SH-SY5Y (cell line): Measurements from ENCODE around the gene RND3.

Experiments used
- GATA2 ChIP-seq: IDR thresholded peaks from 2 replicates; pipeline ENCODE4 v1.6.1; 2011; ENCODE audit warnings: mild to moderate bottlenecking, low read depth, low read length
- GATA3 ChIP-seq: IDR thresholded peaks from 2 replicates; pipeline ENCODE4 v1.6.1; 2011; ENCODE audit warnings: low read depth, mild to moderate bottlenecking, low read length, moderate library complexity

The RND3 gene

DNA sequence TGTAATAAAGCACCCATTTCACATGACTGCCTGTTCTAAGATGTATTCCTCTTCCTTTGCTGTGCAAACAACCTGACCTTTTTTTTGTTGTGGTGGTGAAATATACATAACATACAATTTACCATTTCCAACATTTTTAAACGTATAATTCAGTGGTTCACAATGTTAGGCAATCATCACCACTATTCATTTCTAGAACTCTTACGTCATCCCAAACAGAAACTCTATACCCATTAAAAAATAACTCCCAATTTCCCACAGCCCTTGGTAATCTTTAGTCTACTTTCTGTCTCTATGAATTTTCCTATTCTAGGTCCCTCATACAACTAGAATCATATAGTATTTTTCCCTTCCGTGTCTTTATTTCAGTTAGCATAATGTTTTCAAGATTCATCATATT lies 36.7 kb downstream of the RND3 start:
- TF ChIP-seq GATA2, result no peak
- TF ChIP-seq GATA3, result no peak

DNA sequence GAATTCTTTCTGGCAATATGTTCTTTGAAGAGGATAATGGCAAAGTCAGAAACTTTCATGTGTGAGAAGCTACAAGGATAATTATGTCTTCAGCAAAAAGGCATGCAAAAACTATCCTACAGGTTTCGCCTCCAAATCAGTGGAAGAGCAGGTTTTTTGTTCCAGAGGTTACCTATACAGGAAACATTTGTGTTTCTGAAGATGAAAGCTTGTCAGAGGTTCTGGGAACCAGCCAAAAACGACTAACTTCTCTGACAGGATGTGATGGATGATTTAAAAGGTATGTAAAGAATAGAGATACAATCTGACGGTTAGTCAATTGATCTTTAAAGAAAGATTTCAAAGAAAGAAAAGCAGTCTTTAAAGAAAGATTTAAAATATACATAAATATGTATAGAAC lies 37.6 kb downstream of the RND3 start:
- TF ChIP-seq GATA3 (no peak), GATA2 (no peak)

DNA sequence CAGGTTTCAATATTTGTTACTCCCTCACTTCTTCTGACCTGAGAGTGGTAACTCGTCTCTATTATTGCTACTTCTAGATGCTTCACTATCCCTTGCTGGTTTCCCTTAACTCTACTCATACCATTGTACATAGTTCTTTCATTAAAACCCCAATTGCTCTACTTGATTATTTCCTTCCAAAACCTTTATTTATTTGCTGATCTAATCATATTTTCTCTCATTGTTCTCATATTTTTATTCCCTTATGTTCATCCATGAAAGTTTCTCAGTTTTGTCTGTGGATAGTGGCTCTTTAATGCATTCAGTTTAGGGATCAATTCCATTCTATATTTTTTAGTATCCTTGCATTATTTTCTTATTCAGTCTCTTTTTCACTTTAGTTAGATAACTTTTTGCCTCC lies 42.1 kb downstream of the RND3 start:
- TF ChIP-seq GATA2, result no peak
- no peak for TF ChIP-seq GATA3

DNA sequence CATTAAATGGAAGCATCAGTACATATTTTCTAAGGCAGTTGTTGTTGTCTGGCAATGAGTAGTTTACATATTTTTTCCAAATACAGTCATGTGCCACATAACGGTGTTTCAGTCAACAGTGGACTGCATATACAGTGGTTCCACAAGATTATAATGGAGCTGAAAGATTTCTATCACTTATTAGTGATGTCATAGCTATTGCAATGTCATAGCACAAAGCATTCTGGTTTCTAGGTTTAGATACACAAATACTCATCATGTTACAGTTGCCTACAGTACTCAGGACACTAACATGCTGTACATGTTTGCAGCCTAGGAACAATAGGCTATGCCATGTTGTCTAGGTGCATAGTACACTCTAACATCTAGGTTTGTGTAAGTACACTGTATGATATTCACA lies 45.0 kb downstream of the RND3 start:
- TF ChIP-seq GATA3 (no peak), GATA2 (no peak)

DNA sequence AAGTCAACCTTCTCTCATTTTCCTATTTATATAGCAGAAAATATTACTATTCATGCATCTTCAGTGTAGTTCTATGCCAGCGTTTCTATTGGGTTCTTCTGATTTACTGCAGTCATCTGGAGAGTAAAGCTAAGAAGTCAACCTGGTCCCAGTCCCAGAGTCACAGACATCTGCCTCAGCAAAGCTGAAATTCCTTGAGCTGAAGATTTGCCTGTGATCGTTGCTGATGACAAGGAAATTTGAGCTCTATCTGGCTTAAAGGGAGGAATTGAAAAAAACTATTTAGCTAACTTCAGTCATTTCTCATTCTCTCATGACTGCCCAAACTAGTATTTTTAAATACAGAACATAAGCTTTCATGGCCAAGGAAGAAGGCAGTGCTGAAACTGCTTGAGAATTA lies 45.7 kb downstream of the RND3 start:
- TF ChIP-seq GATA2 (no peak), GATA3 (no peak)

DNA sequence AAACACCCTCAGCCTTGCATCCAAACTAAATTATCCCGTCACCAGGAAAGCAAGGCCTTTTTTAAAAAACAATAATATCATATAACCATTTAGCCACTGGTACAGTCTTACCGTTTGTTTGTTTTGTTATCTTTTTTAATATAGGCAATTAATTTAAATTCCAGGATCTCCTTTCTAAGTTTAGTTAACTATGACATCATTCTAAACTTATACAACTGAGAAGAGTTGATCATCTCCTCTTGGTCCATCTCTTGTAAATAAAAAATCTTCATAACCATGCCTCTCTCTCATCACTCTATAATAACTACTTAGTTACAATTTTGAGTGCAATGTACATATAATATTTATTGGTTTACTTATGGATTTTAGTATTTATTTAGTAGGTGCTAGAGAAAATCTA lies 46.2 kb downstream of the RND3 start:
- TF ChIP-seq GATA3 (no peak), GATA2 (no peak)

DNA sequence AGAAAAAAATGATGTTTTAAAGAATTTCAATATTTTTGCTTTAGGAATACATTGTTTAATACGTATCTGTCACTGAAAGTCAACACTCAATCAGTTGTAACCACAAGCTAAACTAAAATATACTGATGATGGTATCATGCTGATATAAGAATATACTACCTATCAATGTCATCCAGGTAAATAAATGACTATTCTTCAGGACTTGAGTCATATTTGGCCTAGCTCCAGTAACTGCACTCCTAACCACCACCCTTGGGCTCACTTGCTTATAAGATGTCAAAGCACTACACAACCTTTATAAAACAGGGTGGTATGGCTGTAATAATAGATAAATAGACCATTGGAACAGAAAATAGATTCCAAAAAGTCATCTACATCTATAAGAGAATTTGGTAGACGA lies 48.8 kb downstream of the RND3 start:
- TF ChIP-seq GATA3 (no peak), GATA2 (no peak)

DNA sequence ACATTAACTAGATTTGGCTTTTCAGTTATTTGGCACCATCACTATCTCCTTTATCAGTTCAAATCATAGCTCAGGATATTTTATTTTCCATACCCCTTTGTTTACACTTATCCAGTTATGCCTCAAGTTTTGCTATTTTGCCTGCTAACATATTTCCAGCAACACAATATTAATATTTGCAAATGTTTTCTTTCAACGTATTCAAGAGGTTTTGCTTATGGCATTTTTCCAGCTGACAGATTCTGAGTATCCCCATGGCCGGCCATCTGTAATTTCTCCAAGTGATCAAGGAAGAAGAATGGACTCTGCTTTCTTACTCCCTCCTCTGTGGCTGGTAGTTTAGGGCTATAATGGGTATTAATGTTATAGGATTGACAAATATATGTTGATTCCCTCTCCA lies 49.4 kb downstream of the RND3 start:
- no peak for TF ChIP-seq GATA3
- TF ChIP-seq GATA2, result no peak

DNA sequence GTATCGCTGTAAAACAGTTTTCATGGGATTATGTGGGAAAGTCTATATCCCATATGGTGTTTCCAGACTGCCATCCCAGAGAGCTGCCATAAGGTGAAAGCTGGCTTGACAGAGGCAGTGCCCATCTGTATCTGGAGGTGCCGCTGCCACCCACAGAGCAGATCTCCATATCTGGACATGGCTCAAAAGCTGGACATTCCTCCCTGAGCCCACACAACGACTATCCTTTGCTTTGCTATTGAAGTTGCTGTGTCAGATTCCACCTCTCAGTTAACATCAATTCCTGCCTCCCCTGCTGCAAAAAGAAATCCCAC lies 55.2 kb downstream of the RND3 start:
- no peak for TF ChIP-seq GATA2
- no peak for TF ChIP-seq GATA3

DNA sequence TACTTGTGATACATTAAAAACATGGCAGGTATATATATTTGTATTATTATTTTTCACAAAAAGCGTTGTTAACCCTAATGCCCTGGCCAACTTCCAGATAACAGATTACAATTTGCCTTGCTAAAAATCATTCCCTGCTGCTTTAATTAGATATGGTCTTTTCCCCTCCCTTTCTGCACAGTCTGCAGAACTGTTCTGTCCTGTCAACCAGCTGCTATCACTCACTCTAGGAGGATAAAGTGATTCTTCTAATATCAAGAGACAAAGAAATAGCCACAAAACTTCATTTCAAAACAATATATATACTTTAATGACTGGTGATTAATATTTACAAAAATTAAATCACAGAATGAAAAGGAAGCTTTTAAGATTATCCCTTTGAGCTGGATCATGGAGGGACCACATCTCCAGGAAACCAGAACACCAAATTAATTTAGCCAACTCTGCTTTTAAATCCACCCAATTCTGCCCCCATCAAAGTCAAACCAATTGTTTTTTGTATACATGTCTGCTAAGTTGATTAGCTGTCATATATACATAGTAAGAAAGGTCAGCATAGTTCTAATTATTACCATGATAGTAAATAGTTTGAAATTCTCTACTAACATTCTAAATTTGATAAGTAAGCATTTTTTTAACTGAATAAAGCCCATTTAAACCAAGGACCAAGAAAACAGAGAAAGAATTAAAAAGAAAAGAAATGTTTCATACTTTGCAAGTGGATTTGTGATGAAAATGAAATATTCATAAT lies 55.7 kb downstream of the RND3 start:
- TF ChIP-seq GATA2 (no peak), GATA3 (no peak)

DNA sequence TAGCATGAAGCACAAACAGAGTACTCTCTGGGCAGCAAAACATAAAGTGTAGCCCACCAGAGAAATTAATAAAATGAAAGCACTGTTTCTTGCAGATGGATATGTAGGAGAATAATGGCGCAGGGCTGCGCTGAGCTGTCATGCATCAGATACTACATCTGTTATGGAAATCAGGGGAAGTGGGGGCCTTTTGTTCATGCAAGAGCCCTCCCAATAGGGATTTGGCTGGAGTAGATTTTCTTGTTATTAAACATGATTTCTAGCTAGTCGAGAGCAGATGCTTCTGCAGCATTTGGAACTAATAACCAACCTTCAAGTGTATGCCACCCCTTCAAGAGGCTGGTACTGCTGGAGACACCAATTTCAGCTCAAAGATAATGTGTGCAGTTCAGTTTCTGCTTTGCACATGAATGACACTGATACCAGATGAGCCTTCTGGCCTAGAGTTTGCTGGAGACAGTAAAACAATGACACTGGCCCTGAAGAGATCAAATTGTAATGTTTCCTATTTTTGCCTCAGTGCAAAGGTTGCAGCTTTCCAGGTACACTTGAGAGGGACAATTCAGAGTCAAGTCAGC lies 58.0 kb downstream of the RND3 start:
- TF ChIP-seq GATA3 (no peak), GATA2 (no peak)

DNA sequence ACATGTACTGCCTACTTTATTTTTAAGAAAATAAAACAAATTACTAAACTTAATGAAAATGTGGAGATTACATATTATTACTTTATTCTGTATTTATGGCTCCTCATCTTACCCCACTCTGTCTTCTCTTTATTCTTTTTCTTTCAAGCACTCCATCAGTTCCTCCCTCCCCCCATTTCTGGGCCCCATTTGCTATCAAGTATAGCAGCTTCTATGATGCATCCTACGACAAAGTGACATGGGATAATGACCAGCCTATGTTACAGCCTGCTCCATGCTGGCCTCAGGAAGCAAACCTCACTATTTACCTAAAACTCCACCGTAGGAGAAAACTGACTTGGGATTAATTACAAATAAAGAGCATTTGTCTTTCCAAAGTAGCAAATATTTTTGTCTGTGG lies 58.8 kb downstream of the RND3 start:
- no peak for TF ChIP-seq GATA2
- TF ChIP-seq GATA3, result no peak

DNA sequence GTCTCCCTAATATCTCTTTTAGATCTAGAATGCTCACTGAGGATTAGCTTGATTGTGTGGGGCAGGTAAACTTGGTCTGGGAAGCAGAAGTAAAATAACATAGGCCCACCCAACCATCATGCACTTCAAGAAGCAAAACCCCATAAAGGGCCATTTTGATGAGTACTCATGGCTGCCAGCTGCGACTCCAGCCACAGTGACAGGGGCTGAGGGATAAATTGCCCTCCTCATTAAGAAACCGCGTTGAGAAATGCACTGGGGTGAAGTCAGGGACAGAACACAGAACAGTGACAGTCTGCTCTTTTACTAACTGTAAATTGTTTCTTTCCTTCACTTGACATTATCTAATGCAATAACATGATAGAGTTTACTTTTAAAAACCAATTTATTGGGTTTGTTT lies 60.2 kb downstream of the RND3 start:
- TF ChIP-seq GATA3, result no peak
- no peak for TF ChIP-seq GATA2

DNA sequence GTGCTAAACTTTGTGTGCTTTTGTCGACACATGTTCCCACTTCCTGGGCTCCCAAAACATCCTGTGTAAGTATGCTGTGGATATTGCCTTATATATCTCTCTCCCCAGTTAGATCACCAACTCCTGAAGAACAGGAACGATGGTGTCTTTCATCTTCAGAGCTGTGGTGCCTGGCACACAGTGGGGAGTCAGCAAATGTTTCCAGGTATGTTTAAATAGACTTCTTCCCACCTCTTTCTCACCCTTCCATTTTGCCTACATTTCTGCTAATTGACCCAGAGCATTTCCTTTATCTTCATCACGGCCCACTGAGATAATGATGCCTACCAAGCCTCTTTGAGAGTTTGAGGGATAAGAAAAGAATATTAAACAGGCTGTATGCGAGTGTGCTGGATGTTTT lies 60.7 kb downstream of the RND3 start:
- TF ChIP-seq GATA2 (no peak), GATA3 (no peak)

DNA sequence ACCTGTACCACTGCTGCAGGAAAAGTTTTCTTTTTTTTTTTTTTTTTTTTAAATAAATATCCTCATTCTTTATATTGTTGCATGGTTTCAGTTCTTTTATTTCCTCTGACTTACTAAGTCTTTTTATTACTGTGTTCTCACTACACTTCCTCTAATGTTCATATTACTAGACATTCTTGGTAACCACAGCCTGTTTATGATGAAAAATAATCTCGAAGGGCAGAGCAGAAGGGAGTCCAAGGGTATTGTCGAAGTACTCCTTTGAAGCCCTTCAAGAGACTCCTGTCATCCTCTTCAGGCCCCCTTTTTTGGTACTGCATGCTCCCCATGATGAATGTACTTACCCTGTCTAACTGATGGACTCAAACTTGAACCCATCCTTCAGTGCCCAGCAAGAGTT lies 61.2 kb downstream of the RND3 start:
- TF ChIP-seq GATA2, result no peak
- TF ChIP-seq GATA3, result no peak
